Calu3 (cell line): ENCODE measurements around the gene TRPV5. TPM values are rescaled to one million over a fixed set of nuclear protein-coding genes. Genes with fewer than 3 reads are reported as not detected.

Source experiments
- BruUV-seq: library from RNA; stranded (reverse); fragments of 400-500 nt; replicated peaks from 2 replicates; lab custom pipeline; 2021; lab: Mats Ljungman, UMichigan
- CTCF ChIA-PET: fragments of 300-600 bp; sonication (Branson Sonifier 250); formaldehyde crosslinking; loops from one replicate; lab custom pipeline; 2022; ENCODE audit warnings: antibody characterized with exemption; lab: Charles Lee
- DNase-seq: peaks from one replicate; pipeline ENCODE4 v3.0.0; 2022
- H3K27ac Mint-ChIP-seq: one replicate; pipeline ENCODE4 v1.8.0; 2022; ENCODE audit warnings: mixed read lengths; ENCODE audit not compliant: unreplicated experiment
- H3K27me3 Mint-ChIP-seq: one replicate; pipeline ENCODE4 v1.8.0; 2022; ENCODE audit warnings: mixed read lengths; ENCODE audit not compliant: unreplicated experiment
- H3K36me3 Mint-ChIP-seq: one replicate; pipeline ENCODE4 v1.8.0; 2022; ENCODE audit warnings: mild to moderate bottlenecking, moderate library complexity, mixed read lengths; ENCODE audit not compliant: insufficient read depth, unreplicated experiment
- H3K4me1 Mint-ChIP-seq: one replicate; pipeline ENCODE4 v1.8.0; 2022; ENCODE audit warnings: mild to moderate bottlenecking, low read depth, mixed read lengths; ENCODE audit not compliant: unreplicated experiment
- H3K4me3 Mint-ChIP-seq: one replicate; pipeline ENCODE4 v1.8.0; 2022; ENCODE audit warnings: mild to moderate bottlenecking, low read depth, moderate library complexity, mixed read lengths; ENCODE audit not compliant: unreplicated experiment
- H3K9me3 Mint-ChIP-seq: one replicate; pipeline ENCODE4 v1.8.0; 2022; ENCODE audit warnings: low read depth, mixed read lengths; ENCODE audit not compliant: unreplicated experiment
- CTCF ChIP-seq: fragments of 200-600 bp; IDR thresholded peaks from one replicate; pipeline ENCODE4 v1.8.0; 2022; ENCODE audit warnings: antibody characterized with exemption; ENCODE audit not compliant: unreplicated experiment
- intact Hi-C: fragments of 100-400 bp; cut with micrococcal nuclease; formaldehyde crosslinking; loops from one replicate; pipeline ENCODE4 v1.10.0; 2022; ENCODE audit not compliant: unreplicated experiment
- total RNA-seq: library from RNA; stranded (reverse); gene quantifications from 2 replicates; pipeline ENCODE4 v1.2.3, GENCODE V29; 2022

The TRPV5 gene
- total RNA-seq, 1 experiment from 2014 or later: not detected

GRCh38 chr7:142886866-142887265, 46.7 kb downstream of the TRPV5 start:
- BruUV-seq: no TSS peak
- no peaks in the 10 kb centered on the region for H3K9me3 Mint-ChIP-seq
- H3K27ac Mint-ChIP-seq: no peak overlapping the region
- peaks cover 44% of the 10 kb centered on the region for H3K4me1 Mint-ChIP-seq
- H3K27me3 Mint-ChIP-seq: peaks cover 71% of the 10 kb centered on the region
- H3K36me3 Mint-ChIP-seq: peaks cover 4% of the 10 kb centered on the region
- no peak overlapping the region for H3K4me3 Mint-ChIP-seq
- no peak for DNase-seq
- intact Hi-C loops: loop anchor here (10.0 kb wide), 1 partner anchor 328 kb away; no protein-coding TSS in a partner anchor
- TF ChIP-seq CTCF: no peak
- CTCF ChIA-PET: interaction anchor here (1.1 to 1.8 kb wide), 3 partner anchors 14 to 328 kb away, joined by 3 to 5 read pairs (median 4); no protein-coding TSS in a partner anchor

- no peak for TF ChIP-seq CTCF
- peaks cover 56% of the 10 kb centered on the region for H3K4me1 Mint-ChIP-seq
- no TSS peak for BruUV-seq
- peak; percentile 58 for DNase-seq
- CTCF ChIA-PET: interaction anchor here (1.8 kb wide), 1 partner anchor 13 kb away, joined by 5 read pairs; no protein-coding TSS in a partner anchor
- peaks cover 61% of the 10 kb centered on the region for H3K27me3 Mint-ChIP-seq
- peaks cover 4% of the 10 kb centered on the region for H3K36me3 Mint-ChIP-seq
- peak within 1 kb of the TSS; percentile 48 for H3K4me3 Mint-ChIP-seq
- H3K9me3 Mint-ChIP-seq: no peaks in the 10 kb centered on the region
- no peak within 1 kb of the TSS for H3K27ac Mint-ChIP-seq
- intact Hi-C loops: loop anchor here (10.0 kb wide), 1 partner anchor 329 kb away; no protein-coding TSS in a partner anchor
Observed at GRCh38 chr7:142885311-142886230, 48.0 kb downstream of the TRPV5 start, which contains the start of gene TRPV6. TRPV6 (minus strand) TSS chr7:142885745.

GRCh38 chr7:142884286-142884640, 49.3 kb downstream of the TRPV5 start:
- no peaks in the 10 kb centered on the region for H3K9me3 Mint-ChIP-seq
- no peak overlapping the region for H3K27ac Mint-ChIP-seq
- TF ChIP-seq CTCF: no peak
- no peak for DNase-seq
- BruUV-seq: no TSS peak
- CTCF ChIA-PET: no interaction called here
- peaks cover 49% of the 10 kb centered on the region for H3K4me1 Mint-ChIP-seq
- H3K36me3 Mint-ChIP-seq: peaks cover 4% of the 10 kb centered on the region
- no peak overlapping the region for H3K4me3 Mint-ChIP-seq
- intact Hi-C loops: loop anchor here (5.0 to 10.0 kb wide), 2 partner anchors 58 to 331 kb away; no protein-coding TSS in a partner anchor
- peaks cover 61% of the 10 kb centered on the region for H3K27me3 Mint-ChIP-seq

- Mint-ChIP-seq H3K4me1 (peaks cover 48% of the 10 kb centered on the region), H3K27me3 (peaks cover 63% of the 10 kb centered on the region), H3K36me3 (peaks cover 4% of the 10 kb centered on the region), H3K27ac (no peak overlapping the region), H3K4me3 (no peak overlapping the region), H3K9me3 (no peaks in the 10 kb centered on the region)
- CTCF ChIA-PET: no interaction called here
- no TSS peak for BruUV-seq
- no peak for TF ChIP-seq CTCF
- DNase-seq: no peak
- intact Hi-C loops: loop anchor here (2.0 to 10.0 kb wide), 3 partner anchors 59 to 331 kb away; no protein-coding TSS in a partner anchor
Observed at GRCh38 chr7:142883571-142884285, 49.8 kb downstream of the TRPV5 start.
